Activated CD4-positive, alpha-beta memory T cell treated with anti-CD3 and anti-CD28 coated beads for 36 hours (primary cell): ENCODE data around the gene KCNJ5. TPM values are rescaled to one million over a fixed set of nuclear protein-coding genes. Genes with fewer than 3 reads are reported as not detected.
"Not testable (repeated sequence)": the region's sequence is repeated elsewhere in the genome, so short reads cannot be mapped to it uniquely, and the experiment has no call there.

Experiments used
- CTCF ChIA-PET: fragments of 350-600 bp; sonication (Branson Sonifier 250); formaldehyde crosslinking; loops from one replicate; lab custom pipeline; 2021; ENCODE audit warnings: antibody characterized with exemption, inconsistent platforms; lab: Charles Lee
- POLR2A ChIA-PET: fragments of 350-600 bp; sonication (Branson Sonifier 250); formaldehyde crosslinking; loops from one replicate; lab custom pipeline; 2021; ENCODE audit warnings: antibody characterized with exemption; lab: Charles Lee
- DNase-seq: peaks from one replicate; pipeline ENCODE4 v3.0.0-alpha.2; 2020
- H3K27ac Mint-ChIP-seq: one replicate; pipeline ENCODE4 v1.8.0; 2021; ENCODE audit warnings: mixed read lengths
- H3K27me3 Mint-ChIP-seq: one replicate; pipeline ENCODE4 v1.8.0; 2021; ENCODE audit warnings: mixed read lengths
- H3K36me3 Mint-ChIP-seq: one replicate; pipeline ENCODE4 v1.8.0; 2021; ENCODE audit warnings: mixed read lengths
- H3K4me1 Mint-ChIP-seq: one replicate; pipeline ENCODE4 v1.8.0; 2021; ENCODE audit warnings: low read depth, mixed read lengths
- H3K4me3 Mint-ChIP-seq: one replicate; pipeline ENCODE4 v1.8.0; 2021; ENCODE audit warnings: mild to moderate bottlenecking, mixed read lengths
- H3K9me3 Mint-ChIP-seq: one replicate; pipeline ENCODE4 v1.8.0; 2021; ENCODE audit warnings: mixed read lengths
- intact Hi-C: fragments of 100-400 bp; cut with micrococcal nuclease; formaldehyde crosslinking; loops from one replicate; pipeline ENCODE4 v1.15.1; 2023
- total RNA-seq, 2 experiments: library from RNA; stranded (reverse); gene quantifications; one replicate each; pipeline ENCODE4 v1.2.3, GENCODE V29; 2021

Gene KCNJ5
- total RNA-seq, 2 experiments from 2014 or later: not detected

DNA sequence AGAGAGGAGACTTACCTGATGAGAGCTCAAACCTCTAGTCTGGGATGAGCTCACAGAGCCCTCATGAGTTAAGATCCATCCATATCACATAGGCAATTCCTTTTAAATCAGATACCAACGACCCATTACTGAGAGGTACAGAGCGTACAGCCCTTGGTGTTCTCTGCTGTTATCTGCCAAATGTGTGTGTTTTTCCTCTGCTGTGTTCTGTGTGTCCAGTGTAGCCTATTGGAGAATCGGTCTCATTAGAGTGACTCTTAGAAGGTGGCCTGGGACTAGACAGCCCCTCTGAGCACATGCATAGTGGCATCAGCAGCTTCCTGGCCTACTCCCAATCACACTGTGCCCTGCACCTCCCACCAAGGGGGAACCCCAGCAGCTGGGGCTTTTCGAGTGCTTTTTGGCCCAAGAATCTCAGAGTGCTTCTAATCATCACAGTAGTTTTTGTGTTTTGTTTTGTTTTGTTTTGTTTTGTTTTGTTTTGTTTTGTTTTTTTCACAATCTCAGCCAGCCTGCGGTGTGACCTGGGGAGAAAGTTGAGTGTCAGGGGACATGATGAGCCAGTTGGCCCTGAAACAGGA lies 26.1 kb downstream of the KCNJ5 start:
- Mint-ChIP-seq H3K4me3 (no peak overlapping the region), H3K27ac (no peak overlapping the region), H3K27me3 (peaks cover 11% of the 10 kb centered on the region), H3K4me1 (peaks cover 2% of the 10 kb centered on the region), H3K36me3 (no peaks in the 10 kb centered on the region), H3K9me3 (no peaks in the 10 kb centered on the region)
- no peak for DNase-seq
- intact Hi-C loops: no loop called here
- POLR2A ChIA-PET: no interaction called here
- CTCF ChIA-PET: no interaction called here

DNA sequence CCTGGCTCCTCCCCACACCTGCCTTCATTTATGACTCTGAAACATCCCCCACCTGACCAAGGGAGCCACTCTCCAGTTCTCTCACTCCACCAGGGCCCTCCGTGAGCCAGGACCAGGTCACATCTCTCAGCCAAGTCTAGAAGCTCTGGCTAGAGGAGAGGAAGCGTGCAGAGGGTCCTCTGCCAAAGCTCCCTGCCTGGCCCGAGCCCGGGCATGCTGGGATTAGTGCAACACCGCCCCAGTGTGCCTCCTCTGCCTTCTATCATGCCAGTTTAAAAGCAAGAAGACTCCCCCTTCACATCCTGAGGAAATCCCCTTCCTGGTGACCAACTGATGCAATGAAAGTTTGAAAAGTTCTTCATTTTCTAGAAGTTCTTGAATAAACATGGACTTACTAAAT lies 28.1 kb downstream of the KCNJ5 start:
- Mint-ChIP-seq H3K4me3 (no peak overlapping the region), H3K27ac (no peak overlapping the region), H3K4me1 (peaks cover 2% of the 10 kb centered on the region), H3K9me3 (no peaks in the 10 kb centered on the region), H3K27me3 (peaks cover 8% of the 10 kb centered on the region), H3K36me3 (no peaks in the 10 kb centered on the region)
- intact Hi-C loops: no loop called here
- ChIA-PET CTCF (interaction anchor here (0.8 to 1.3 kb wide), 4 partner anchors 9 to 1076 kb away, joined by 3 to 5 read pairs (median 3); no protein-coding TSS in a partner anchor), POLR2A (no interaction called here)
- no peak for DNase-seq

DNA sequence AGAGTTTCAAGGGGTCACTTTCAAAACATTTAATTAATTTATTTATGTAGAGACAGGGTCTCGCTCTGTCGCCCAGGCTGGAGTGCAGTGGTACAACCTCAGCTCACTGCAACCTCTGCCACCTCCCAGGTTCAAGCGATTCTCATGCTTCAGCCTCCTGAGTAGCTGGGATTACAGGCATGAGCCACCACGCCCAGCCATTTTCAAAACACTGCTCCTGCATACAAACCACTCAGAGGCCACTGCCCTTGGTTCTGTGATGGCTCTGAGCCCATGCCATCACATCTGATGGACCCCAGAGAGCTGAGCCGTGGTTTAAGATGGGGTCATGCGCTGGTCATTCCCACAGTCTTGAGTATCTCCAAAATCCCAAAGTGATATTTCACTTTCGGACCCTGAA lies 28.5 kb downstream of the KCNJ5 start:
- H3K27ac Mint-ChIP-seq, H3K4me3 Mint-ChIP-seq, H3K27me3 Mint-ChIP-seq, H3K4me1 Mint-ChIP-seq, DNase-seq, POLR2A ChIA-PET, intact Hi-C loops, H3K9me3 Mint-ChIP-seq, H3K36me3 Mint-ChIP-seq: not testable (repeated sequence)
- CTCF ChIA-PET: interaction anchor here (1.0 to 1.2 kb wide), 2 partner anchors 35 to 37 kb away, joined by 3 to 5 read pairs; no protein-coding TSS in a partner anchor

DNA sequence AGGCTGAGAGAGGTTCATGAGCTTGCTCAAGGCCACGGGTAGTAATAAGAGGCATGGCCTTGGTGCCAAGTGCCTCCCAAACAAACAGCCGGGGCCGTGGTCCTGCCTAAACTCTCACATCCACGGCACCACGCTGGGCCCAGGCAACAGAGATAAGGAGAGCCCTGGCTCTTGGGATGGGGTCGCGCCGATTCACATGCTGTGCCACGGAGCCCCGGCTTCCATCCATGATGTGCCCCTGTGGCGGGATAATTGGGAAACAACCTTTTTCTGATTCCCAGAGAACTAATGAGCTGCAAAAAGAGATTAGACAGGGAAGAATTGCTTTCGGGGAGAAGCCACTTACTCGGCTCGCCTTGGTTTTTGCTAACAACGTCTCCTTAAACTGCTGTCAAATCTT lies 29.5 kb downstream of the KCNJ5 start:
- Mint-ChIP-seq H3K36me3 (no peaks in the 10 kb centered on the region), H3K27ac (no peak overlapping the region), H3K9me3 (no peaks in the 10 kb centered on the region), H3K4me3 (no peak overlapping the region), H3K27me3 (peaks cover 8% of the 10 kb centered on the region), H3K4me1 (peaks cover 2% of the 10 kb centered on the region)
- no peak for DNase-seq
- CTCF ChIA-PET: no interaction called here
- POLR2A ChIA-PET: no interaction called here
- intact Hi-C loops: no loop called here

DNA sequence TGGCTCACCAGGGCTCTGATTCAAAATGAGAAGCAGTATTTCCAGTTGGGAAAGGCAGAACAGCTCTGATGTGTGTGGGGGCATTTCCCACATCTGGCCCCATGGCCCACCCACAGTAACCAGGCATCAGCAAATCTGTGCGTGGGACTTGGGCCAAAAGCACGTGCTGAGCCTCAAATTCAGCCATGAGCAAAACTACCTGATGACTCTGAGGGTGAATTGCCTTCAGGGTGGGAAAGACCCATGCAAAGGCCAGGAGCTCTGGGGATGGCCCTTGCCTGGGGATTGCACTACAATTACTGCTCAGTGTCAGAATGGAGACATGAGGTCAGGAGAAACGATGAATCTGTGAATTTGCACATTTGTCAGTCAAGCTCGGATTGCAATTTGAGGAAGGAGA lies 30.6 kb downstream of the KCNJ5 start:
- POLR2A ChIA-PET: no interaction called here

DNA sequence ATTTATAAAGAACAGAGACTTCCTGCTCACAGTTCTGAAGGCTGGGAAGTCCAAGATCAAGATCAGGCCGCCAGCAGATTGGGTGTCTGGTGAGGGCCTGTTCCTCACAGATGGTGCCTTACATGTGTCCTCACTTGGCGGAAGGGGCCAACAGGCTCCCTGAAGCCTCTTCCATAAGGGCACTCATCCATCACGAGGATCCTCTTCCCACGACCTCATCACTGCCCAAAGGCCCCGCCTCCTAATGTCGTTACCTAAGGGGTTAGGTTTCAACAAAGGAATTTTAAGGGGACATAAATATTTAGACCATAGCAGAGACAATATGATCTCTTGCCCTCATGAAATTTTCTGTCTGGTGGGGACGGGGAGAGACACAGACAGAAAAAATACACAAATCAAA lies 32.9 kb downstream of the KCNJ5 start:
- intact Hi-C loops: no loop called here
- CTCF ChIA-PET: no interaction called here

More for the DNA sequence above, 30.6 kb downstream of the KCNJ5 start:
- Mint-ChIP-seq H3K4me3 (no peak overlapping the region), H3K27me3 (peaks cover 8% of the 10 kb centered on the region), H3K27ac (no peak overlapping the region), H3K9me3 (no peaks in the 10 kb centered on the region), H3K36me3 (no peaks in the 10 kb centered on the region), H3K4me1 (peaks cover 2% of the 10 kb centered on the region)
- DNase-seq: no peak
- CTCF ChIA-PET: no interaction called here
- intact Hi-C loops: no loop called here

DNA sequence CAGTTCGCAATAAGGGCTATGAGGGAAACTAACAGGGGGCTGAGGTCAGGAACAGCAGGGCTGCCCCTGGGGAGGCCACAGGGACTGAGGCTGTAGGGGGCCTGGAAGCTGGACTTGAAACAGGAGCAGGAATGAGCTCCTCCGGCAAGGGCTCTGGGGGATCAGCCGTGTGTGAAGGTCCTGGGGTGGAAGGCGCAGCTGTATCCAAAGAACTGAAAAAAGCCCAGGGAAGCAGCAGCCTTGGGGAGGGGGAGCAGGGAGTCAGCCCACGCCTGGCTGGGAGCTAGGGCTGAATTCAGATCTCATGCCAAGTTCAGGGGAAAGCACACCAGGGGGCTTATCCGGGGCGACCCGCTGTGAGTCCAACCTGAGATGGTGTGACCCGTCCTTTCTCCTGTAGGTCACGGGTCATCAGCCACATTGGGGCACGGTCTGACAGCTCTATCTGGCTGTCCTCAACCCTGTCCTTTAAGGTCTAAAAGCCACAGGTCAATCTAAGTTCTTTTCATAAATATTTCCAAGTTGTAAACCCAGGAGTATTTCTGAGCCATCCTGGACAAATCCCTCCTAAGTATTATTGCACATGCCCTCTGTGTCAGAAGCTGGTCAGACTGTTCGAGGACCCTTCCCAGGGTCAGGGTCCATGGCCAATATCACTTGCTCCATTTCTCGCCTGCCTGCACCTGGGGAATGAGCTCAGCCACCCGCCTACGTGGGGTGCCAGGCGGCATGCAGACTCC lies 33.5 kb downstream of the KCNJ5 start:
- DNase-seq: no peak
- intact Hi-C loops: no loop called here
- CTCF ChIA-PET: interaction anchor here (1.4 kb wide), 1 partner anchor 39 kb away, joined by 3 read pairs; no protein-coding TSS in a partner anchor
- Mint-ChIP-seq H3K27me3 (peaks cover 3% of the 10 kb centered on the region), H3K36me3 (no peaks in the 10 kb centered on the region), H3K4me1 (peaks cover 10% of the 10 kb centered on the region), H3K4me3 (no peak overlapping the region), H3K9me3 (no peaks in the 10 kb centered on the region), H3K27ac (no peak overlapping the region)
- POLR2A ChIA-PET: no interaction called here

More for the DNA sequence above, 32.9 kb downstream of the KCNJ5 start:
- peaks cover 7% of the 10 kb centered on the region for H3K4me1 Mint-ChIP-seq
- H3K27me3 Mint-ChIP-seq: peaks cover 3% of the 10 kb centered on the region
- H3K4me3 Mint-ChIP-seq: no peak overlapping the region
- DNase-seq: no peak
- H3K27ac Mint-ChIP-seq: no peak overlapping the region
- POLR2A ChIA-PET: no interaction called here
- no peaks in the 10 kb centered on the region for H3K36me3 Mint-ChIP-seq
- H3K9me3 Mint-ChIP-seq: no peaks in the 10 kb centered on the region

DNA sequence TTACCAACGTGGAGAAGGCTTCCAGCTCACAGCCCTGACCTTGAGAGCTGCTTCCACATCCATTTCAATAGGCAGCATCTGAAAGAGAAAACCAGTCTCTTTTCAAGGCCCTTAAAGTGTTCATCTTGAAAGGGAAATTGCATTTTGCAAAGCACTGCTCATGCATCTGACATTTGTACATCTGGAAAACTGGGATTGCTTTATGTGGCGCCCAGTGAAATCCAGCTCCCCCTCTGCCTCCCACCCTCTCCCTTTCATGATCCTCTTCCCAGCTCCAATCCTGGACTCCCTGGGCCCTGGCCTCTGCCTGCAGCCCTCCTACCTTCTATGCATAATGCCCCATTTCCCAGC lies 34.1 kb downstream of the KCNJ5 start:
- Mint-ChIP-seq H3K4me3 (no peak overlapping the region), H3K4me1 (peaks cover 10% of the 10 kb centered on the region), H3K9me3 (no peaks in the 10 kb centered on the region), H3K27ac (no peak overlapping the region), H3K27me3 (peaks cover 2% of the 10 kb centered on the region), H3K36me3 (no peaks in the 10 kb centered on the region)
- CTCF ChIA-PET: interaction anchor here (1.0 to 1.4 kb wide), 2 partner anchors 31 to 40 kb away, joined by 3 read pairs; no protein-coding TSS in a partner anchor
- no peak for DNase-seq
- intact Hi-C loops: no loop called here
- POLR2A ChIA-PET: no interaction called here

DNA sequence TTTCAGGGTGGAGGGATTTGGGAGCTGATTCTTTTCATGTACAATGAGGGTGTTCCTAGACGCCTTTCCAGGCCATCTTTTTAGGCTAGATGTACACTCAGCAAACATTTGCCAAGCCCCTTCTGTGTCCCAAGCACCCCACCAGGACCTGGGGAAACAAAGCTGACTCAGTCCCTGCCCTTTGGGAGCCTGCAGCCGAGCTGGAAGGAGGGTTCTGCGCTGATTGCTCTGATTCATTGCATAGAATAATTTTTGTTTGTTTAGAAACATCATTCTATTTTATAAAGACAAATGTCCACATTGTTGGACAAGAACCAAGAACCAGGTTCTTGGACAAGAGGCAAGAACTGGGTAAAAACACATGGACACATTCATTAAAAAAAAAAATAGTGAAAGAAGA lies 34.8 kb downstream of the KCNJ5 start:
- H3K36me3 Mint-ChIP-seq: no peaks in the 10 kb centered on the region
- ChIA-PET POLR2A (no interaction called here), CTCF (interaction anchor here (1.0 to 1.4 kb wide), 2 partner anchors 30 to 41 kb away, joined by 3 read pairs; no protein-coding TSS in a partner anchor)
- intact Hi-C loops: no loop called here
- H3K27me3 Mint-ChIP-seq: no peaks in the 10 kb centered on the region
- H3K4me3 Mint-ChIP-seq: no peak overlapping the region
- H3K9me3 Mint-ChIP-seq: no peaks in the 10 kb centered on the region
- H3K4me1 Mint-ChIP-seq: peaks cover 10% of the 10 kb centered on the region
- DNase-seq: no peak
- no peak overlapping the region for H3K27ac Mint-ChIP-seq

DNA sequence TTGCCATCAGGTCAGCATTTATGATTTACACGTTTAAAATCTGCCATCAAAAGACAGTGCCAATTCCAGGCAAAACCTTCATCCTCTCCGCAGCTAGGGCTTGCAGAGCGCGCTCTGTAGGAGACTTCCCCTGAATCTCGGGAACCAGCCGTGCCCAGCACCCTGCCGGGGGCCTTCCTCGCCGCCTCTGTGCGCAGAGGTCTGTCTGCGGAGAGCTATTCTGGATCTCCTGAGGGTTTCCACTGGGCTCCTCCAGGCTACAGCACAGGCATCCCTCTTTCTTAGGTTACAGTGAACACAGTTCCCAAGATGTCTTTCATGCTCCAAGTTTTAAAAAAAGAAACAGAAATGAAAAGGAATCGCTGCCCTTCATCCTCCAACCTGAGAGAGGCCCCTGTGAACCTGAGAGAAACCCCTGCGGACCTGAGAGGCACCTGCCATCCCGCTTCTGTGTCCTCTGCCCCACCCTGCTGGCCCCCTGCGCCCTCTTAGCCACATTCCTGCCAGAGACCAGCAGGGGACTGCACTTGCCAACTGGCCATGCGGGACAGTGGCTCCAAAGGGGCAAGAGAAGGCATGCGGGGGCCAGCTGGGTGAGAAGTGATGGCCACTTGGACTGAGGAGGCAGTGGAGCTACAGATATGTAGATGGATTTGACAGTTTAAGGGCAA lies 35.4 kb downstream of the KCNJ5 start:
- ChIA-PET CTCF (interaction anchor here (1.0 to 2.8 kb wide), 2 partner anchors 30 kb away, joined by 3 to 10 read pairs; no protein-coding TSS in a partner anchor), POLR2A (no interaction called here)
- H3K36me3 Mint-ChIP-seq: no peaks in the 10 kb centered on the region
- DNase-seq: no peak
- intact Hi-C loops: no loop called here
- no peaks in the 10 kb centered on the region for H3K27me3 Mint-ChIP-seq
- no peaks in the 10 kb centered on the region for H3K9me3 Mint-ChIP-seq
- H3K4me3 Mint-ChIP-seq: no peak overlapping the region
- no peak overlapping the region for H3K27ac Mint-ChIP-seq
- peaks cover 10% of the 10 kb centered on the region for H3K4me1 Mint-ChIP-seq

DNA sequence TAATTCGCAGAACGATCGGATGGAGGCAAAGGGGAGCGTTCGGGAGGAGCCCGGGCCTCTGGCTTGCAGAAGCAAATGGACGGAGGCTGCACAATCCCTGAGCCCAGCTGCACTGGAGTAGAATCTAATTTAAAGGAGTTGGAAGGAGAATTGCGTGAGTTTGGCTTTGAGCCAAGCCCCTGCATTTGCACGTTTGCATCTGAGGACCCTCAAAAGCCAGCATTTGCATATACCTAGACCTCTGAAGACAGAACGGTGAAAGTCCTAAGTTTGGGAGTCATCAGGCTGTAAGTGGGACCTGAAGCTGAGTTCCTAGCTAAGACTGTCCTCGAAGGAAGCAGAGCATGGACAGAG lies 35.9 kb downstream of the KCNJ5 start:
- intact Hi-C loops: no loop called here
- no peaks in the 10 kb centered on the region for H3K27me3 Mint-ChIP-seq
- H3K4me3 Mint-ChIP-seq: no peak overlapping the region
- ChIA-PET CTCF (interaction anchor here (2.8 kb wide), 1 partner anchor 29 kb away, joined by 10 read pairs; no protein-coding TSS in a partner anchor), POLR2A (no interaction called here)
- no peak for DNase-seq
- H3K36me3 Mint-ChIP-seq: no peaks in the 10 kb centered on the region
- no peak overlapping the region for H3K27ac Mint-ChIP-seq
- H3K4me1 Mint-ChIP-seq: peaks cover 10% of the 10 kb centered on the region
- H3K9me3 Mint-ChIP-seq: no peaks in the 10 kb centered on the region

DNA sequence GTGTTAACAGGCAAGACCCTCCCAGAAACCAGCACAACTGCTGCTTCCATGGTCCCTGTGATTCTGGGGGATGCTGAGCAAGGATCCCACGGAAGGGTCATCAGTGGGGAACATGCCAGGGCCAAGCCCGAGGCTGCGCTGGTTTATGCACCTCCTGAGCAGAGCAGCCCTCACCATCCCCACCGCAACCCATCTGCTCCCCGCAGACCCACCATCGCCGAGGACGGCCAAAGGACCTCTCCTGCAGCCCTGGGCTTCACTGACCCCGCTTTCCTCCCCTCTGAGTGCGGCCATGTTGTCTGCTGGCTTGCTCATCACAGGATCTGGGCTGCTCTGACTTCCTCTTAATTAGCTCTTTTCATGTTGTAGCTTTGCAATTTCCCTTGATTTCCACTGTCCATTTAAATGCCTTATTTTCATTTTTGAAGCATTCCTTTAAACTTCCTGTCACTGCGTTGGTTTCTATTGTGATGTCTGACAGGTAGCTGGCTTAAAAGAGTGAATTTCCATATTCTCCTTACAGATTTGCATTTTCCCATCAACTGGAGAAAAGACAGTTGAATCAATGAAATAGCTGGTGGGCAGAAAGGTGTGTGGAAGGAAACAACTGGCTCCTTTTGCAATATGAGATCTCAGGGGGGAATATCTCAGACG lies 36.7 kb downstream of the KCNJ5 start:
- Mint-ChIP-seq H3K36me3 (no peaks in the 10 kb centered on the region), H3K4me3 (no peak overlapping the region), H3K4me1 (peaks cover 10% of the 10 kb centered on the region), H3K9me3 (no peaks in the 10 kb centered on the region), H3K27me3 (no peaks in the 10 kb centered on the region), H3K27ac (no peak overlapping the region)
- CTCF ChIA-PET: interaction anchor here (0.6 to 2.8 kb wide), 5 partner anchors 9 to 394 kb away, joined by 3 to 10 read pairs (median 6); no protein-coding TSS in a partner anchor
- DNase-seq: no peak
- POLR2A ChIA-PET: no interaction called here
- intact Hi-C loops: no loop called here
